NB4 (cell line): Measurements from ENCODE around the gene ZFAND5.

Source experiments
- CTCF ChIP-seq: IDR thresholded peaks from one replicate; pipeline ENCODE4 v1.5.1; 2012; ENCODE audit warnings: low read depth, low read length
- MAX ChIP-seq: IDR thresholded peaks from 2 replicates; pipeline ENCODE4 v1.6.1; 2011; ENCODE audit warnings: low read depth, low read length
- MYC ChIP-seq: IDR thresholded peaks from 2 replicates; pipeline ENCODE4 v1.6.1; 2011; ENCODE audit warnings: low read depth, low read length
- POLR2A ChIP-seq: IDR thresholded peaks from 2 replicates; pipeline ENCODE4 v1.6.1; 2011; ENCODE audit warnings: mild to moderate bottlenecking; ENCODE audit not compliant: insufficient read length; ENCODE audit errors: extremely low read depth

GRCh38 chr9:72322678-72323077 is 42.3 kb downstream of the ZFAND5 start:
- TF ChIP-seq CTCF (no peak), POLR2A (no peak), MYC (no peak), MAX (no peak)
